Cardiac fibroblast (primary cell): ENCODE results near the gene OR52R1.

Experiments used
- DNase-seq, 2 donors: peaks; one replicate each; pipeline versions ENCODE4 v3.0.0 to v3.0.0-alpha.2; 2010; ENCODE audit warnings: low read depth in 2 of 2
- H3K4me3 ChIP-seq, 2 donors: replicated peaks in 1 of 2; 1 replicate in 1 of 2; 2 replicates in 1 of 2; pipeline ENCODE4 v1.5.1; 2011; ENCODE audit warnings: low read depth in 2 of 2, low read length in 2 of 2, mild to moderate bottlenecking in 2 of 2, moderate library complexity in 1 of 2
- TF ChIP-seq, protein P1 (sequence below): IDR thresholded peaks from one replicate; pipeline ENCODE4 v1.5.1; 2011; ENCODE audit warnings: low read depth, mild to moderate bottlenecking, low read length, inconsistent platforms

The OR52R1 gene

GRCh38 chr11:4804280-4804679 lies at the start of gene OR52R1:
TSS of gene OR52R1 (minus strand) at chr11:4804380. CDS start at chr11:4804380, 0 bp downstream.
- TF ChIP-seq, protein P1, sequence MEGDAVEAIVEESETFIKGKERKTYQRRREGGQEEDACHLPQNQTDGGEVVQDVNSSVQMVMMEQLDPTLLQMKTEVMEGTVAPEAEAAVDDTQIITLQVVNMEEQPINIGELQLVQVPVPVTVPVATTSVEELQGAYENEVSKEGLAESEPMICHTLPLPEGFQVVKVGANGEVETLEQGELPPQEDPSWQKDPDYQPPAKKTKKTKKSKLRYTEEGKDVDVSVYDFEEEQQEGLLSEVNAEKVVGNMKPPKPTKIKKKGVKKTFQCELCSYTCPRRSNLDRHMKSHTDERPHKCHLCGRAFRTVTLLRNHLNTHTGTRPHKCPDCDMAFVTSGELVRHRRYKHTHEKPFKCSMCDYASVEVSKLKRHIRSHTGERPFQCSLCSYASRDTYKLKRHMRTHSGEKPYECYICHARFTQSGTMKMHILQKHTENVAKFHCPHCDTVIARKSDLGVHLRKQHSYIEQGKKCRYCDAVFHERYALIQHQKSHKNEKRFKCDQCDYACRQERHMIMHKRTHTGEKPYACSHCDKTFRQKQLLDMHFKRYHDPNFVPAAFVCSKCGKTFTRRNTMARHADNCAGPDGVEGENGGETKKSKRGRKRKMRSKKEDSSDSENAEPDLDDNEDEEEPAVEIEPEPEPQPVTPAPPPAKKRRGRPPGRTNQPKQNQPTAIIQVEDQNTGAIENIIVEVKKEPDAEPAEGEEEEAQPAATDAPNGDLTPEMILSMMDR = no peak
- no peak within 1 kb of the TSS for H3K4me3 ChIP-seq
- no peak for DNase-seq

DNA sequence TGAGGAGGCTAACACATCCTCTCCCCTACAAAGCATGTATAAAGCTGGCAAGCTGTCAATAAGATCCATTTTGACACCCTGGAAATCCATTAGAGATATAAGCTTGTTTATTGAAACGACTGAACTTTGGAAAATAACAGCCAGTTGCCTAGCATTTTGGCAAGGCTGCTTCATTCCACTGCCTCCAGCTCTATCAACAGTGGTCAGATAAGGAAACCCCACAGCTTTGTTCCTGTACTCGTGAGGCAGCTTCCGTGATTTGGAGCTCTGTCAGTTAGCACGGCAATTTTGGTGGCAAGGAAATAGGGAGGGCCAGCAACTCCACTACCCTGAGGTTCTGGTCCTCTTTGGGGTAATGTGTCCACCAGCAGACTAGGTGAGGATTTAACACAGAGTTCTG lies 46.9 kb upstream of the OR52R1 start:
- TF ChIP-seq, protein P1 = no peak
- DNase-seq = peak; percentile 3 to 79

DNA sequence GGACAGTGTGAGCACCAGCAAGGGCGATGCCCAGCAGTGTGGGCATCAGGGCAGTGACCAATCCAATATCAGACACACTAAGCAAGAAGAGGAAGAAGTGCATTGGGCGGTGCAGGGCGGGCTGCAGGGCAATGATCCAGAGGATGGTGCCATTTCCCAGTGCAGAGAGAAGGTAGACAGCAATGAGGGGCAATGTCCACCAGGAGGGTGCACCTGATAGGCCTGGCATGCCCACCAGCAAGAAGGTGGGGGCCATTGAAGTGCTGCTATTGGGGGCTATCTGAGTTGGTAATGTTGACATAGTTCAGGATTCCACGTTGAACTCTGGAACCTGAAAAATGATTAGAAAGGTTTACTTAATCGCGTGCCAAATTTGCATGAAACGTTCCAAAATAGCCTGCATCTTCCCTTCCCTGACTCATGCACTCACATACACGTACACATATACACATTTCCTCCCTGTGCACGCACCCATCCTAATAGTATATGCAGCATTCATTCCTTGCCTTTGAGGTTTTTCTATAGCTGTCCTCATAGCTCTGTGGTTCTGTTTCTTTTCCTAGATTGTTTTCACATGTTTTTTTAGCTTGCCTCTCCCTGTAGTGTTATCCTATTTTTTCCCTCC lies 44.8 kb upstream of the OR52R1 start, which contains the start of gene OR51S1:
TSS of gene OR51S1 (minus strand) at position 301 of the 625 bp plus-strand sequence. CDS start at position 301, 0 bp downstream.
- TF ChIP-seq, protein P1 = no peak
- no peak within 1 kb of the TSS for H3K4me3 ChIP-seq
- DNase-seq = no peak

More for the DNA sequence above, 46.9 kb upstream of the OR52R1 start:
- no peak overlapping the region for H3K4me3 ChIP-seq

DNA sequence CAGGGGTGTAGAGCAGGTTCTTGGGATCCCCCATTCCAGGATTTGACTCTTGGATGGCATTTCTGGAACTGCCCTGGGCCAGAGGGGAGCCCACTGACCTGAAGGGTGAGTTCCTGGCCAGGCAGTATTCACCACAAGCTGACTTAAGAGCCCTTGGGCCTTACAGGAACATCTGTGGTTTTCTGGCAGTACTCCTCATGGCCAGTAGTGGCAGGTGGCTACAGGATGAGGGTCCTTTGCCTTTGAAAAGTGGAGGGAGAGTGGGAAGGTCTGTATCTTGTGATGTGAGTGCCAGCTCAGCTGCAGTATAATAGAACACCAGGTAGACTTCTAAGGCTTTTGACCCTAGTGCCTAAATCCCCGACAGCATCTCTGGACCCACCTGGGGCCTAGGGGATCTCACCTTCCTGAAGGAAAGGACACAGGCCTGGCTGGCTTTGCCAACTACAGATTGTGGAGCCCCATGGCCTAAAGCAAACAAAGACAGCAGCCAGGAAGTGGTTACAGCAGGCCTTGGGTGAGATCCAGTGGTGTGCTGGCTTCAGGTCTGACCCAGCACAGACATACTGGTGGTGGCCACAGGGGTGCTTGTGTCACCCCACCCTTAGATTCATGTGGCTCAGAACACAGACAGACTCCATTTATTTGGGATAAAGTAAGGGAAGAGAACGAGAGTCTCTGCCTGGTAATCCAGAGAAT lies 35.8 kb upstream of the OR52R1 start:
- H3K4me3 ChIP-seq = no peak overlapping the region
- TF ChIP-seq, protein P1 = no peak
- DNase-seq = no peak

GRCh38 chr11:4830909-4831308 lies 26.7 kb upstream of the OR52R1 start:
- H3K4me3 ChIP-seq = no peak overlapping the region
- TF ChIP-seq, protein P1 = no peak
- DNase-seq = no peak

- H3K4me3 ChIP-seq = no peak overlapping the region
- no peak for DNase-seq
- TF ChIP-seq, protein P1 = no peak
These were observed 26.2 kb upstream of the OR52R1 start for GRCh38 chr11:4830346-4830745.
